Tibial nerve (tissue), 4 donors: ENCODE data around the gene KDM2B.

Experiments
- CTCF ChIP-seq, 5 experiments: fragments of 200-600 bp in 3 of 5; fragments of 450-650 bp in 2 of 5; sonication (generic) in 3 of 5; IDR thresholded peaks; one replicate each; pipeline ENCODE4 v1.5.1; 2016 to 2019; ENCODE audit warnings: antibody characterized with exemption in 5 of 5, mild to moderate bottlenecking in 3 of 5, moderate library complexity in 2 of 5
- EP300 ChIP-seq, 2 donors: sonication (generic); formaldehyde crosslinking; IDR thresholded peaks; one replicate each; pipeline ENCODE4 v1.6.1; 2017; ENCODE audit warnings: antibody characterized with exemption in 2 of 2, mild to moderate bottlenecking in 1 of 2
- POLR2A ChIP-seq, 2 donors: fragments of 450-650 bp; IDR thresholded peaks; one replicate each; pipeline ENCODE4 v1.6.1; 2017; ENCODE audit warnings: antibody characterized with exemption in 2 of 2, mild to moderate bottlenecking in 2 of 2, moderate library complexity in 2 of 2

GRCh38 chr12:121592320-121592719 lies 11.5 kb upstream of the KDM2B start:
- TF ChIP-seq CTCF (IDR thresholded peaks at IDR 0.05) (no peak), POLR2A (IDR thresholded peaks at IDR 0.05) (no peak), EP300 (IDR thresholded peaks at IDR 0.05) (no peak)
